Stimulated activated CD4-positive, alpha-beta T cell treated with anti-CD3 and anti-CD28 coated beads, Interleukin-1b, Interleukin-23, amount 100 ng/mL, for 24 hours (primary cell): ENCODE measurements around the gene TMEM33.

Experiments used
- DNase-seq, 4 experiments: peaks; one replicate each; pipeline ENCODE4 v3.0.0-alpha.2; 2020; ENCODE audit warnings: low read depth in 4 of 4, low spot score in 1 of 4

Gene TMEM33

GRCh38 chr4:41994461-41994985 lies 59.3 kb downstream of the TMEM33 start:
- DNase-seq = no peak

- no peak for DNase-seq
Observed at GRCh38 chr4:41998019-41998418, 62.8 kb downstream of the TMEM33 start.

- DNase-seq = no peak
Observed at GRCh38 chr4:41999321-41999720, 64.1 kb downstream of the TMEM33 start.

GRCh38 chr4:42008011-42008786 lies 73.0 kb downstream of the TMEM33 start:
- DNase-seq = no peak
